Tibial nerve (tissue), 3 donors: Measurements from ENCODE around the gene ATP9B.

Experiments used
- EP300 ChIP-seq, 2 donors: sonication (generic); formaldehyde crosslinking; IDR thresholded peaks; one replicate each; pipeline ENCODE4 v1.6.1; 2017; ENCODE audit warnings: antibody characterized with exemption in 2 of 2, mild to moderate bottlenecking in 1 of 2
- POLR2A ChIP-seq, 2 donors: fragments of 450-650 bp; IDR thresholded peaks; one replicate each; pipeline ENCODE4 v1.6.1; 2017; ENCODE audit warnings: antibody characterized with exemption in 2 of 2, mild to moderate bottlenecking in 2 of 2, moderate library complexity in 2 of 2

- TF ChIP-seq EP300 (IDR thresholded peaks at IDR 0.05) (no peak), POLR2A (IDR thresholded peaks at IDR 0.05) (no peak)
Measured at GRCh38 chr18:79421275-79421857, 352.2 kb downstream of the ATP9B start.
